HG02884 (cell line): ENCODE measurements around the gene PTGER2.

Source experiments
- ATAC-seq: cut with Tn5 transposase; IDR thresholded peaks from one replicate; pipeline ENCODE4 v1.9.1; 2021; ENCODE audit warnings: mild to moderate bottlenecking, moderate library complexity; ENCODE audit not compliant: unreplicated experiment

Gene PTGER2, protein sequence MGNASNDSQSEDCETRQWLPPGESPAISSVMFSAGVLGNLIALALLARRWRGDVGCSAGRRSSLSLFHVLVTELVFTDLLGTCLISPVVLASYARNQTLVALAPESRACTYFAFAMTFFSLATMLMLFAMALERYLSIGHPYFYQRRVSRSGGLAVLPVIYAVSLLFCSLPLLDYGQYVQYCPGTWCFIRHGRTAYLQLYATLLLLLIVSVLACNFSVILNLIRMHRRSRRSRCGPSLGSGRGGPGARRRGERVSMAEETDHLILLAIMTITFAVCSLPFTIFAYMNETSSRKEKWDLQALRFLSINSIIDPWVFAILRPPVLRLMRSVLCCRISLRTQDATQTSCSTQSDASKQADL

DNA sequence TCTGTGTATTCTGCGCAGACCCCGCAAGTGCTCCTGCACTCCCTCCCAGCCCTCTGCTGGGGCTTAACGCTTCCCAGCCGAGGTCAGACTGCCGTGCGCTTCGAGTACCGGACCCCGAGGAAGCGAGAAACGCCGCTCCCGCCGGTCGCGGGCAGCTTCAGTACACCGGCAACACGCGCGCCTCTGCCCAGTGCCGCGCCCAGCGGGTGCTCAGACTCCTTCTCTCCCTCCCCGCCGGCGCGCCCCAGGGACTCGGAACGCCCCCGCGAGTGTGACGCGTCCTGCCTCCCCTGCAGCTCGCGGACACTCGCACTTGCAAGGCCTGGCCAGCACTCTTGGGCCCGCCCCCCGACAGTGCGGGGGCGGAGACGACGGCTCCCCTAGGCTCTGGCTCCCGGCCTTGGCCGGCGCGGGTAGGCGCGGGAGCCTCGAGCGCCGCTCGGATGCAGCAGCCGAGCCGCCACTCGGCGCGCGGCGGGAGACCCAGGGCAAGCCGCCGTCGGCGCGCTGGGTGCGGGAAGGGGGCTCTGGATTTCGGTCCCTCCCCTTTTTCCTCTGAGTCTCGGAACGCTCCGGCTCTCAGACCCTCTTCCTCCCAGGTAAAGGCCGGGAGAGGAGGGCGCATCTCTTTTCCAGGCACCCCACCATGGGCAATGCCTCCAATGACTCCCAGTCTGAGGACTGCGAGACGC is at the start of gene PTGER2:
Gene PTGER2 (plus strand): TSS at position 410 of the 692 bp plus-strand sequence. CDS start 237 bp downstream, at position 647.
- no peak for ATAC-seq

DNA sequence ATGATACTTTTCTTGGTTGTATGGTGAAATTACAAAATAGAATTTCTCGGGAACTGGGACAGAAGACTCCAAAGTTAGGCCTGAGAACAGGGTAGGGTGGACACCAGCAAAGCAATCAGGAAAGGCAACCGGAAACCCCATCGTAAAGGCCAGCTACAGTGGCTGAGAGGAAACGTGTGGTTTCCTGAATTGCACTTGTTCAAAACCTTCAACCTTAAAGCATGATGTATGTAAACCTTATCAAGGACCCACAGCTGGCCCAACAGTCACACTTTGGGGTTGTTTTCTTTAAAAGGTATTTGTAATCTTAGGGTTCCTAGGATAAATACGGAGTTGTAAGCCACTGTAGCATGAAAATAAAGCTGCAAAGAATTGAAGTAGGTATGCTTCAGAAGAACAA is 48.9 kb upstream of the PTGER2 start:
- ATAC-seq: no peak

DNA sequence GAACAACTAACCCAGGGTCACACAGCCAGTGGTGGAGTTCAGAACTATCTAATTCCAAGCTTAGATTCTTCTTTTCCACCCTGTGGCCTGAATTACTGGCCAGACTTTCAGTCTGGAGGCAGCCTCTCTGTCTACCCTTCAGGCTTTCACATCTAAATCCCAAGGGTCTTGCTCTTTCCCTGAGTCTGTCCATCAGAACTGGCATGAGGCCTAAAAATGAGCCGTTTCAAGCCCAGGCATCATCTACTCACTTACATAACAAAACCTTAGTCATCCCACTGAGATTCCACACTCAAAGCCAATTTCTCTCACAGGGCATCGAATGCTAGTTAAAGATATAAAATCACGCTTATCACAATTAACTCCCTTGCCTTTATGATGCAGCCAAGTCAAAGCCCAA is 47.9 kb upstream of the PTGER2 start:
- ATAC-seq: no peak

DNA sequence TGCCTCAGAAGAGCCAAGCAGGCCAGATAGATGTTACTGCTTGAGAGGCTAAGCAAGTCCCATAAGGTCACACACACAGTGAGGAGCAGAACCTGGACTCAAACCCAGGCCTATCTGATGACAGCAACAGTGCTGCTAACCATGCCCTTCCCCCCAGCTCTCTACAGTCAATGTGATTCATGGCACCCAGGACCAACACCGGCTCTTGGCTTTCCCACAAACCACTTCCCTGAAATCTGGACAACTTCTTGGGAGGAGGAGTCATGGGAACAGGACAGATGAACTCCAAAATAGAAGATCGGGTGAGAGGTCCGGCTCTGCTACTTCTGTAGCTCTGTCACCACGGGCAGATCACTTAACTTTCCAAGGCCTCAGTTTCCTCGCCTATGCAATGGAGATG is 47.3 kb upstream of the PTGER2 start:
- ATAC-seq: no peak

DNA sequence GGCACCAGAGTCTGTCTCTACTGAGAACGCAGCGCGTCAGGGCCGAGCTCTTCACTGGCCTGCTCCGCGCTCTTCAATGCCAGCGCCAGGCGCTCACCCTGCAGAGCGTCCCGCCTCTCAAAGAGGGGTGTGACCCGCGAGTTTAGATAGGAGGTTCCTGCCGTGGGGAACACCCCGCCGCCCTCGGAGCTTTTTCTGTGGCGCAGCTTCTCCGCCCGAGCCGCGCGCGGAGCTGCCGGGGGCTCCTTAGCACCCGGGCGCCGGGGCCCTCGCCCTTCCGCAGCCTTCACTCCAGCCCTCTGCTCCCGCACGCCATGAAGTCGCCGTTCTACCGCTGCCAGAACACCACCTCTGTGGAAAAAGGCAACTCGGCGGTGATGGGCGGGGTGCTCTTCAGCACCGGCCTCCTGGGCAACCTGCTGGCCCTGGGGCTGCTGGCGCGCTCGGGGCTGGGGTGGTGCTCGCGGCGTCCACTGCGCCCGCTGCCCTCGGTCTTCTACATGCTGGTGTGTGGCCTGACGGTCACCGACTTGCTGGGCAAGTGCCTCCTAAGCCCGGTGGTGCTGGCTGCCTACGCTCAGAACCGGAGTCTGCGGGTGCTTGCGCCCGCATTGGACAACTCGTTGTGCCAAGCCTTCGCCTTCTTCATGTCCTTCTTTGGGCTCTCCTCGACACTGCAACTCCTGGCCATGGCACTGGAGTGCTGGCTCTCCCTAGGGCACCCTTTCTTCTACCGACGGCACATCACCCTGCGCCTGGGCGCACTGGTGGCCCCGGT is 46.4 kb upstream of the PTGER2 start, which contains the start of gene PTGDR:
Gene PTGDR (plus strand): TSS at position 198 of the 778 bp plus-strand sequence. CDS start 117 bp downstream, at position 315.
- ATAC-seq: no peak

DNA sequence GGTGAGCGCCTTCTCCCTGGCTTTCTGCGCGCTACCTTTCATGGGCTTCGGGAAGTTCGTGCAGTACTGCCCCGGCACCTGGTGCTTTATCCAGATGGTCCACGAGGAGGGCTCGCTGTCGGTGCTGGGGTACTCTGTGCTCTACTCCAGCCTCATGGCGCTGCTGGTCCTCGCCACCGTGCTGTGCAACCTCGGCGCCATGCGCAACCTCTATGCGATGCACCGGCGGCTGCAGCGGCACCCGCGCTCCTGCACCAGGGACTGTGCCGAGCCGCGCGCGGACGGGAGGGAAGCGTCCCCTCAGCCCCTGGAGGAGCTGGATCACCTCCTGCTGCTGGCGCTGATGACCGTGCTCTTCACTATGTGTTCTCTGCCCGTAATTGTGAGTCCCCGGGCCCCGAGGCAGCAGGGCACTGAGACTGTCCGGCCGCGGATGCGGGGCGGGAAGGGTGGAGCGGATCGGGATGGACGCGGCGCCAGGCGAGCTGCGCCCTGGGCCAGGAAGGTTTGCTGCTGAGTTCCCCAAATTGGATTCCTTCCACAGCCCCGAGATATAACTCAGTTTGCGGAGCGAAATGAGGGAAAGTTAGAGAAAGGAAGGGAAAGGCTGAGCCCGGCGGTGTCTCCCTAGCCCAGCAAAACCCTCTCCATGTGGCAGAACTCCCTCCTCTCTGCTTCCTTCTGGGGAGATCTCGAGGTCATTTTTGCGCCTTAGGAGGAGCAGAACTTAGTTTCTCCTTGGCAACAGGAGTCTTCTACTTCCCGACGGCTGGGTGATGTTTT is 45.6 kb upstream of the PTGER2 start:
- no peak for ATAC-seq

DNA sequence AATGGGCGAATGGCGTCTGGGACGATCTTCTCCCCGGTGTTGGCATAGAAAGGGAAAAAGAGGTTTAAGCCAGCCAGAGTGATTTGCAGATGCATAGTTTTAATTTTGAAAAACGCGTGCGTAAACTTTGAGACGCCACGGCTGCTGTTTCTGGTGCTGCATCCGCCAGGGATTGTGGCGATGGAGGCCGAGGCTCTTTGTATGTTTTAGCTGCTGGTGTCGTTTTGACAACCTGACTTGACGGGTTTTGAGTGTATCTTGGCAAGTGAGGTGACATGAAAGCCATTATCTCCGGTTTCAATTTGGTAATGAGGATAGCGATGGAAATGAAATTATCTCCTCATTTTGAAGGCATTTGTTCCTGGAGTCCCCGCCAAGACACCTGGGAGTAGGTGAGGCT is 45.0 kb upstream of the PTGER2 start:
- no peak for ATAC-seq

DNA sequence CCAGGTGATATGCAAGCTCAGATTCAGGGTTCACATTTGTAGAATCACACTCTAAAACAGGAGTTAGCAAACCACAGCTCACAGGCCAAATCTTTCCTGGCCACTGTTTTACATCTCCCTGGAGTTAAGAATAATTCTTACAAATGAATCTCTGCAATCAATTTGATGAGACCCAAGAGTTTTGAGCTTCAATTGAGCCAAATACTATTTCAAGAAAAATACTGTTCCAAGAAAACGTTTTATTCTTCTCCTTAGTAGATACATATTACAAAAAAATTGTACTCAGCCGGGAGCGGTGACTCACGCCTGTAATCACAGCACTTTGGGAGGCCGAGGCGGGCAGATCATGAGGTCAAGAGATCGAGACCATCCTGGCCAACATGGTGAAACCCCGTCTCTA is 44.1 kb upstream of the PTGER2 start:
- no peak for ATAC-seq

DNA sequence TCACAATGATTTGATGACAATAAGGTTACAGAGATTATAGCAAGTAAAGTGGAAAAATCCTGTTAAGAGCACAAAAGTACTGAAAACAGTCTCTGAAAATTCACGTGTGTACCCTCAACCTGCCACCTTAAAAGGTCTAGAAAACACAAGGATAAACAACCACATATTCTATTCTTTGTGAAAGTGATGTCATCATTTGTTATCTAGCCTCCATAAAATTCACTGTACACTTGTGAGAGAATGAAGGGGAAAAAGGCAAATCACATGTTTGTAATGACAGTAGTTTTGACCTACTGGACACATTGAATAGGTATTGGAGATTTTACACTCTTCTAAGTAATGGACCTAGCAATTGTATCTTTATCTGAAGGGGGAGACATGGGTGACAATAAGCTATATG is 42.6 kb upstream of the PTGER2 start:
- no peak for ATAC-seq

DNA sequence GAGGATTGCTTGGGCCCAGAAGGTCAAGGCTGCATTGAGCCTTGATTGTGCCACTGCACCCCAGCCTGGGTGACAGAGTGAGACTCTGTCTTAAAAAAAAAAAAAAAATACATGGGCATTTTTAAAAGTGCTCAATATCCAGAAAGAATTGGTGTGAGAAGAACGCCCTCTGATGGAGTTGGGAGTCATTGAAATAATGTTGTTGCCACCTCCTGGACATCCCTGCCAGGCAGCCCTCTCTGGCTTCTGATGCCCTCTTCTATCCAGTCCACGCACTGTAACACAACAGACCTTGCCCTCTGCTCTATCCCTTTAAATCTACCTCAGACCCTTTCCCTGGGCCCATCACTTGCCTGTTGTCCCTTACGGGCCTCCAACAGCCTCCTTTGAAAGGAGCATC is 41.7 kb upstream of the PTGER2 start:
- no peak for ATAC-seq

DNA sequence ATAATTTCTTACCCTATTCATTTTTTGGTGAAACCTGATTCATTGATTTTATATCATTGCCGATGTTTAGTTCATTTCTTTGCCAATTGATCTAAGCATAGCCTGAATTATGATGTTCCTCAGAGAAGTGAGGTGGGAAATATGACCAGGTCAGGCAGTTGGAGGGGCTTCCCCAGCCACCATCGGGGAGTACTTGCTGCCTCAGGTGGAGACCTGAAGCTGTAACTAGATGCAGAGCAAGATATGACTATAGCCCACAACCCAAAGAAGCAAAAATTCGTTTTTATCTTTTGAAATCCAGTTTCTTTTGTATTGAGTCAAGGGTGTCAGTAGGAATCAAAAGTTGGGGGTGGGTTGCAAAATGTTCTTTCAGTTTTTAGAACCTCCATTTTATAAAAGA is 38.7 kb upstream of the PTGER2 start:
- no peak for ATAC-seq

DNA sequence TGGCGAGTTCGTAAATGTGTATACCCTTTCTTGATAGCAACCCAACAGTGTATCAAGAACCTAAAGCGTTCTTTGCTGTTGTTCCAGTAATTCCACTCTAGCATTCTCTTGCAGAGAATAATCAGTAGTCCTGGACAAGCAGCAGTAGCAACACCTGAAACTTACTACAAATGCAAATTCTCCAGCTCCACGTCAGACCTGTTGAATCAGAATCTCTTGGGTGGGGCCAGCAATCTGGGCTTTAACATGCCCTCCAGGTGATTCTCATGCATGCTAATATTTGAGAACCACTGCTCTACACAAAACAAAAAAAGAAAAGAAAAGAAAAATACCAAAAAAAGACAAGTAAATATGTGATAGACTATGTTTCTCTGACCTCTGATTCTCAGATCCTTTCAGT is 36.6 kb upstream of the PTGER2 start:
- no peak for ATAC-seq

DNA sequence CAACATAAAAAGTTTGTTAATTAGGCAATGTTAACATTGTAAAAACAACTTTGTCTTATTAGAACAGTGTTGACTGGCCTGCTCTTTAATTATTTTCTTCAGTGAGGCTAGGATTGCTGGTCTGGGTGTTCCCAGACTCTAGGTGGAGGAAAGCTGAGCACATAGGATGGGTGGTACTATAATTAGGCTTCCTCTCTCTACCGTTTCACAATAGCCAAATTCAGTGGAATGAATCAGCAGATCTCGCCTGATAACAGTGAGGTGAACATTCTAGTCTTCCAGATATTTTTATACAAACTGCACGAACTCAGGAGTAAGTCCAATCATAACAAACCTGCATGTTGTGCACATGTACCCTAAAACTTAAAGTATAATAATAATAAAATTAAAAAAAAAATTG is 34.7 kb upstream of the PTGER2 start:
- ATAC-seq: no peak

DNA sequence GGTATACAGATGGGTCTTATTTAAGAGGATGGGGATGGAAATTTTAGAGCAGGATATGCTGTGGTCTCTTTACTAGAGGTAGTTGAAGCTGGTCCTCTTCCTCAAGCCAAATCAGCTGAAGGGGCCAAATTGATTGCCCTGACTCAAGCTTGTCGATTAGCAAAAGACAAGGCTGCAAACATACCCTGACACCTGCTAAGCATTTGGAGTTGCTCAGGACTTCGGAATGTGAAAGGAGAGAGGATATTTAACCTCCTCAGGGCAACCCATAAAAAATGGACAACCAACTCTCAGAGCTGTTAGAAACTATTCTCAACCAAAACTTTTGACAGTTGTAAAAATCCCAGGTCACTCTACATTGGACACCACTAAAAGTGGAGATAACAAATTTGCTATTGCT is 31.0 kb upstream of the PTGER2 start:
- no peak for ATAC-seq

DNA sequence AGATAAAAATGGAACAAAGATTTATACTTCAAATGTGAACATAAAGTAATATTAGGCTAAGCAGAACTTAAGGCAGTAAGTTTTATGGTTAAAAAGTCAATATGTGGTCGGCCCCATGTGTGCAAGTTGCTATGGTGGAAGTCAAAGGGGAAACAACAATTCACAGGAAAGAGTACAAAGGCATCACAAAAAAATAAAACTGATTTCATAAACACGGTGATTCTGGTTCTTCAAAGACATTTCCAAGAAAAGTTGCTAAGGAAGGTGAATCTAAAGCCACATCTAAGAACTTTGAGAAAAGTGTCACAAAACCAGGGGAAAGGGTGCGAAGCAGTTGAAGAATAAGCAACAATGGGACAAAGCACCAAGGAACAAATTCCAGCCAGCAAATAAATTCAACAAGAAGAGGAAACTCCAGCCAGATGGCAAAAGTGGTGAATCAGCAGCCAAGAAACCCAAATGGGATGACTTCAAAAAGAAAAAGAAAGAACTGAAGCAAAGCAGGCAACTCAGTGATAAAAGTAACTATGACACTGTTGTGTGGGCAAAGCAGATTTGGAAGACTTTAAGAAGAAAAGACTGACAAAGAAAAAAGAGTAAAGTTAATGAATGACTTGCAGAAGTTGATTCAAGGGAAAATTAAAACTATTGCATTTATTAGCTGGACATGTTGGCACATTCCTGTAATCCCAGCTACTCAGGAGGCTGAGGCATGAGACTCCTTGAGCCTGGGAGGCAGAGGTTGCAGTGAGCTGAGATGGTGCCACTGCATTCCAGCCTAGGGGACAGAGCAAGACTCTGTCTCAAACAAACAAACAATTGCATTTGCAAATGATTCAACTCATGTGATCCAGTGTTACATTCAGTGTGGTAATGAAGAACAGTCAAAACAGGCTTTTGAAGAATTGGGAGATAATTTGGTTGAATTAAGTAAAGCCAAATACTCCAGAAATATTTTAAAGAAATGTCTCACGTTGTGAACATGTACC is 27.2 kb upstream of the PTGER2 start:
- no peak for ATAC-seq

DNA sequence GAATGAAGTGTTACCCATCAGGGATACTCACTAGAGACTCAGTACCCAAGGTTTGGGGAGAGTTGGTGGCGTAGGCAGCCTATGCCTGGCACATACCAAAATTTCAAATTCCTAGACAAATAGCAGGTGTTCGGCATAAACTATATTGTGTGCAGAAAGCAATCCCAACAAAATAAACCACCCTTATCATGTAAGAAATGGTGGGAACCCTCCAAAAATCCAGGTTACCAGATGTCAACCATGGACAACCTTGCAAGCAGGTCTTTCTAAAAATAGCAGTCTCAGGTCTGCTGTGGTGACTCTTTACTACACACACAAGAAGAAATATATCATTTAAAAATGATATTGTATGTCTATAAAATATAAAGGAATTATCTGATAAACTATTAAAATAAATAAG is 17.7 kb upstream of the PTGER2 start:
- ATAC-seq: no peak

DNA sequence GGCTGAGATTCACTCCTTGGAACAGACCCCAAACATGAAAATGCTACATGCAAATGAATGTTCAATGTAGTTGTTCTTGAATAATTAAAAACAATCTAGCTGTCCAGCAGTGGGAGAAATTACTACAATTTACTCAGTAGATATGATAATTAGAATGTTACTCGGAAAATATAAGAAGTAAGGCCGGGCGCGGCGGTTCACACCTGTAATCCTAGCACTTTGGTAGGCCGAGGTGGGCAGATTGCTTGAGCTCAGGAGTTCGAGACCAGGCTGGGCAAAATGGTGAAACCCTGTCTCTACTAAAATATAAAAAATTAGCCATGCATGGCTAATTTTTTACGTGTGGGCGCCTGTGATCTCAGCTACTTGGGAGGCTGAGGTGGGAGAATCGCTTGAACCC is 15.3 kb upstream of the PTGER2 start:
- ATAC-seq: no peak

DNA sequence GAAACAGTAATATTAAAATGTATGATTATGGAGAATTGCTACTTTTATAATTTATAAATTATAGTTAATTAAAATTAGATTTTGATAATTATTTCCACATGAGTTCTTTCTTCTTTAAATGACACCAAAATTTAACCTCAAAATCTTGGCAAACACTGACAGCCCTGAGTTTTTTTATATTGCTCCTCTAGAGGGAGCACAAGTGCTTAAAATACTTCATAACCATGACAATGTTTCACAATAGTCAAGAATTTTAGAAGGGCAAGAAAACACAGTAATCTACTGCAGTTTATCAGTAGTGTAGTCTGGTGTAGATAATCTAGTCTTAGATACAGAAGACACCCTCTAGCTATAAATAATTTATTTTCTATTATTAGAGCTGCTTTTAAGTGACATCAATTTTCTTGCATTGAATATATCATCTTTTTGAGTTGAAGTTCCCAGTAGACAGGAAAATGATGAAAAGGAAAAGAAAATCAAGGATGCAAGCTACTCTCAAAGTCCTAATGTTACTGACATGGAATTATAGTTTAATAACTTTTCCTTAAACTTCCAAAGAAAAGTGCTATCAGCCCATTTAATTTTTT is 14.3 kb upstream of the PTGER2 start:
- ATAC-seq: no peak

DNA sequence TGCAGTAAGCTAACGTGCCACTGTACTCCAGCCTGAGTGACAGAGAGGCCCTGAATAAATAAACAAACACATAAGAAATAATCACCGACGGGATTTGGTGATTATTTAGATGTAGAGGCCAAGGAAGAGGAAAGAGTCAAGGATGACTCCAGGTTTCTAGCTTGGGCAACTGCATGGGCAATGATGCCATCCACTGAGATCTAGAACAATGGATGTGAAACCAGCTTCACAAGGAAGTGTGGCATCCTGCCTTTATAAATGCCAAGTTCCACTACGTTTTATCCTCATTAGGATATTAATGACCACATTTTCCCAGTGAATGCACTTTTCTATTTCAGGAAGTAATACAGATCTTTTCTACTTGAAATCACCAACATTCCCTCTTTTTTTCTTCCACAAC is 10.9 kb upstream of the PTGER2 start:
- no peak for ATAC-seq
